NCI-H1417 (cell line): ENCODE measurements around the gene MMAB.

ENCODE experiments used
- DNase-seq, 3 experiments: peaks; one replicate each; lab custom pipeline; 2025; lab: John Stamatoyannopoulos, UW

MMAB gene

DNA sequence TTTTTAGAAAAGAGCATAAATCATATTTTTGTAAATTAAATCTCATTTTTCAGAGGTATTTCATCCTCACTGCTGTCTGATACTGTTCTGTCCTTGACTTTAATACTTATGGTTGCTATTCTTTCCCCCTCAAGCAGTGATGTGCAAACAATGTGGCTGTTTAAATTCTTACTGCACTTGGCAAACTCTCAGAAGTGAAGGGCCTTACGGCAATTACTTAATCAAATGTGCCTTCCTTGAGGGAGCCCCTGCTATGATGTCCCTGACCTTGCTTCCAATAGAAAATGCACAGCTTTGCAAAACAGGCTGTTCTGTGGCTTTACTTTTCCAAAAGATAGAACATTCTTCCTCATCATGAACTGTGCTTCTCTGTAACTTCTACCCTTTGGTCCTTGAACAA, 60.7 kb downstream of the MMAB start:
- DNase-seq = peak in 2 of 3 experiments; percentile 27 to 63

DNA sequence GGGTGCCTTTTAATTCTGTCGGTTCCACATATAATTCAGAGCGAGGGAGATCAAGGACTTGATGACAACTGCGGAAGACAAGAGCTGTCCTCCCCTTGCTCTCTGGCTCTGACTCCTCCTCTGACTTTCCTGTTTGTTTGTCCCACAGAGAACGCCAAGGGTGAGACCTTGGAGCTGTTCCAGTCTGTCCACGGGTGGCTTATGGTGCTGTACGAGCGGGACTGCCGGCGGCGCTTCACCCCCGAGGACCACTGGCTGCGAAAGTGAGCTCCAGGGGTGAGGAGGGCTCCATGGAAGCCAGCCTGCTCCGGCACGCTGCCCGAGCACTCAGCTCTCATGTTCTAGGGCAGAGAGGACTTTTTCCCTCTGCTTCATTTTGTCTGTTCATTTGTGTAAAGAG, 63.1 kb downstream of the MMAB start:
- DNase-seq = peak in 2 of 3 experiments; percentile 69 to 91

DNA sequence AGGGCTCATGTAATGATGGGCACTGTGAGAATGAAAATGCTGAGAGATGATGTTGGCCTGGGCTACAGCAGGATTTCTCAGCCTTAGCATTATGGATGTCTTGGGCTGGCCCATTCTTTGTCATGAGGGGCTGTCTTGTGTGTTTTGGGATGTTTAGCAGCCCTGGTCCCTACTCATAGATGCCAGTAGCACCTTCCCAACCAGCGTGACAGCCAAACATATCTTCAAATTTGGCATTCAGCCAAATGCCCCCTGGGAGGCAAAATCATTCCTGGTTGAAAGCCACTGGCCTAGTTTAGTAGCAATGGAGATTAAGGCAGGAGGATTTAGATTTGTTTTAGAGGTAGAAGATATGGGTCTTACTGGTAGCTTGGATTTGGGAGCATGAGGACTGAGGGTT, 69.2 kb downstream of the MMAB start:
- DNase-seq = peak; percentile 16 to 77 (median 62)
